IMR-90 (cell line): ENCODE data around the gene COL19A1. TPM values are rescaled to one million over a fixed set of nuclear protein-coding genes. Genes with fewer than 3 reads are reported as not detected.

ENCODE experiments used
- ATAC-seq: fragments of 200-7000 bp; cut with Tn5 transposase; 2 replicates; pipeline ENCODE4 v1.9.1; 2020; ENCODE audit warnings: low read depth, mild to moderate bottlenecking, moderate library complexity
- BruUV-seq: library from RNA; stranded (reverse); fragments of 400-500 nt; replicated peaks from 2 replicates; lab custom pipeline; 2021; lab: Mats Ljungman, UMichigan
- CTCF ChIA-PET: fragments of 300-600 bp; formaldehyde crosslinking; extraction: SDS; loops from one replicate; lab custom pipeline; 2021; ENCODE audit warnings: antibody characterized with exemption; lab: Yijun Ruan, JAX
- POLR2A ChIA-PET: fragments of 300-600 bp; sonication (Branson Sonifier 250); formaldehyde crosslinking; loops from one replicate; lab custom pipeline; 2022; ENCODE audit warnings: antibody characterized with exemption; ENCODE audit not compliant: unreplicated experiment; lab: Charles Lee
- DNase-seq: peaks from one replicate; pipeline ENCODE4 v3.0.0; 2013
- H2AFZ ChIP-seq: replicated peaks from 2 replicates; pipeline ENCODE3; 2013; ENCODE audit warnings: low read length, mild to moderate bottlenecking; ENCODE audit not compliant: poor library complexity
- H2AK5ac ChIP-seq: 2 replicates; pipeline ENCODE4 v1.6.1; 2013; ENCODE audit warnings: low read depth, low read length, inconsistent platforms
- H2AK9ac ChIP-seq: replicated peaks from 2 replicates; pipeline ENCODE3; 2013; ENCODE audit warnings: mild to moderate bottlenecking, low read depth, low read length, moderate library complexity; ENCODE audit not compliant: poor library complexity
- H2BK120ac ChIP-seq: 2 replicates; pipeline ENCODE4 v1.6.1; 2013; ENCODE audit warnings: low read depth, low read length, inconsistent platforms
- H2BK15ac ChIP-seq: 3 replicates; pipeline ENCODE4 v1.6.1; 2013; ENCODE audit warnings: low read depth, low read length, inconsistent platforms
- H2BK20ac ChIP-seq: 2 replicates; pipeline ENCODE4 v1.6.1; 2013; ENCODE audit warnings: low read depth, mild to moderate bottlenecking, inconsistent platforms, low read length, moderate library complexity
- H2BK5ac ChIP-seq: 2 replicates; pipeline ENCODE4 v1.6.1; 2013; ENCODE audit warnings: mild to moderate bottlenecking, low read depth, low read length, inconsistent platforms; ENCODE audit not compliant: poor library complexity, severe bottlenecking
- H3K14ac ChIP-seq: replicated peaks from 2 replicates; pipeline ENCODE4 v1.6.1; 2013; ENCODE audit warnings: low read depth, low read length, inconsistent platforms
- H3K18ac ChIP-seq: 2 replicates; pipeline ENCODE4 v1.6.1; 2013; ENCODE audit warnings: low read depth, low read length, control low read depth
- H3K23ac ChIP-seq: 2 replicates; pipeline ENCODE4 v1.6.1; 2013; ENCODE audit warnings: low read depth, low read length, inconsistent platforms
- H3K27ac ChIP-seq: 2 replicates; pipeline ENCODE4 v1.5.1; 2013; ENCODE audit warnings: mild to moderate bottlenecking, control low read depth, low read length; ENCODE audit not compliant: insufficient read depth
- H3K27me3 ChIP-seq: 2 replicates; pipeline ENCODE4 v1.6.1; 2013; ENCODE audit warnings: low read length; ENCODE audit not compliant: control insufficient read depth, insufficient read depth
- H3K36me3 ChIP-seq: 2 replicates; pipeline ENCODE4 v1.6.1; 2013; ENCODE audit warnings: low read length, mixed read lengths; ENCODE audit not compliant: control insufficient read depth, insufficient read depth
- H3K4ac ChIP-seq: 2 replicates; pipeline ENCODE4 v1.6.1; 2013; ENCODE audit warnings: low read depth, low read length, inconsistent platforms
- H3K4me1 ChIP-seq: 2 replicates; pipeline ENCODE4 v1.6.1; 2013; ENCODE audit warnings: low read length, mixed read lengths; ENCODE audit not compliant: control insufficient read depth, insufficient read depth
- H3K4me2 ChIP-seq: 2 replicates; pipeline ENCODE4 v1.6.1; 2013; ENCODE audit warnings: low read depth, mild to moderate bottlenecking, control low read depth, low read length, moderate library complexity
- H3K4me3 ChIP-seq: 2 replicates; pipeline ENCODE4 v1.5.1; 2013; ENCODE audit warnings: low read depth, mild to moderate bottlenecking, control low read depth, low read length, moderate library complexity; ENCODE audit not compliant: insufficient read depth
- H3K56ac ChIP-seq: 2 replicates; pipeline ENCODE4 v1.6.1; 2013; ENCODE audit warnings: low read length, inconsistent platforms; ENCODE audit not compliant: insufficient read depth; ENCODE audit errors: extremely low read depth
- H3K79me1 ChIP-seq, 2 experiments: 2 replicates each; pipeline ENCODE4 v1.6.1; 2013; ENCODE audit warnings: low read length in 2 of 2, inconsistent platforms in 1 of 2, low read depth in 1 of 2
- H3K9ac ChIP-seq: 2 replicates; pipeline ENCODE4 v1.6.1; 2013; ENCODE audit warnings: low read depth, low read length, control low read depth
- H3K9me1 ChIP-seq: 2 replicates; pipeline ENCODE4 v1.6.1; 2013; ENCODE audit warnings: low read length, inconsistent platforms; ENCODE audit not compliant: insufficient read depth
- H3K9me3 ChIP-seq: 2 replicates; pipeline ENCODE4 v1.6.1; 2013; ENCODE audit warnings: low read length; ENCODE audit not compliant: control insufficient read depth, insufficient read depth
- H4K20me1 ChIP-seq: 2 replicates; pipeline ENCODE4 v1.6.1; 2013; ENCODE audit warnings: low read length, inconsistent platforms; ENCODE audit not compliant: insufficient read depth
- H4K5ac ChIP-seq: 2 replicates; pipeline ENCODE4 v1.6.1; 2013; ENCODE audit warnings: mild to moderate bottlenecking, low read depth, low read length, control low read depth
- H4K8ac ChIP-seq, 2 experiments: 2 replicates each; pipeline ENCODE4 v1.6.1; 2013; ENCODE audit warnings: low read depth in 2 of 2, low read length in 2 of 2, control low read depth in 1 of 2, inconsistent platforms in 1 of 2
- H4K91ac ChIP-seq: 2 replicates; pipeline ENCODE4 v1.6.1; 2013; ENCODE audit warnings: low read depth, low read length, inconsistent platforms; ENCODE audit not compliant: insufficient read depth
- MAFK ChIP-seq: IDR thresholded peaks from 2 replicates; pipeline ENCODE4 v1.6.1; 2012; ENCODE audit warnings: low read depth, low read length, improper control_type of control experiment
- POLR2A ChIP-seq: IDR thresholded peaks from 2 replicates; pipeline ENCODE4 v1.6.1; 2012; ENCODE audit warnings: mild to moderate bottlenecking, low read depth, low read length
- WGBS, 2 experiments: methylation state at CpG; one replicate each; pipeline versions ENCODE4 v1.1.5 to v1.1.7; 2013; ENCODE audit warnings: missing lambda C conversion rate in 2 of 2; ENCODE audit not compliant: insufficient read length in 1 of 2; ENCODE audit errors: extremely low coverage in 2 of 2; 5-methylcytosine and 5-hydroxymethylcytosine counted together
- dilution Hi-C: fragments of 300-500 bp; cut with HindIII; formaldehyde crosslinking; loops from one replicate; pipeline ENCODE4 v1.14.3; 2018; ENCODE audit warnings: low sequenced_read_pairs; ENCODE audit not compliant: unreplicated experiment
- in situ Hi-C: fragments of 300-500 bp; cut with MboI; formaldehyde crosslinking; loops from 3 replicates; pipeline ENCODE4 v1.14.3; 2019; ENCODE audit warnings: low sequenced_read_pairs, inconsistent platforms, mixed read lengths
- intact Hi-C: fragments of 100-400 bp; cut with micrococcal nuclease; formaldehyde crosslinking; loops from 2 replicates; pipeline ENCODE4 v1.10.0; 2022
- polyA plus RNA-seq, 3 experiments: library from polyadenylated mRNA; depleted of rRNA; stranded (reverse); fragments of >200 nt; gene quantifications; 2 replicates each; pipeline ENCODE4 v1.2.3, GENCODE V29; 2012; ENCODE audit warnings: low replicate concordance in 1 of 3
- total RNA-seq: library from RNA; depleted of rRNA; stranded (reverse); fragments of >200 nt; gene quantifications from 2 replicates; pipeline ENCODE4 v1.2.3, GENCODE V29; 2012

The COL19A1 gene
- total and polyA plus RNA-seq, 2 of the 4 experiments (the other 2 are of a cell fraction): under 0.01 TPM; not detected in 1

- ATAC-seq: no peak
- Histone ChIP-seq H3K9ac (no peak overlapping the region), H4K91ac (no peak overlapping the region), H2AK9ac (no peak overlapping the region), H3K23ac (no peak overlapping the region), H2BK20ac (no peak overlapping the region), H4K20me1 (no peaks in the 10 kb centered on the region), H3K14ac (no peak overlapping the region), H3K56ac (no peak overlapping the region), H2BK15ac (no peak overlapping the region), H3K36me3 (no peaks in the 10 kb centered on the region), H2AK5ac (no peak overlapping the region), H3K18ac (no peak overlapping the region), H3K27me3 (no peaks in the 10 kb centered on the region), H2BK5ac (no peak overlapping the region), H3K4me3 (no peak overlapping the region), H3K9me3 (no peaks in the 10 kb centered on the region), H3K4me1 (no peaks in the 10 kb centered on the region), H3K4ac (no peak overlapping the region), H4K5ac (no peak overlapping the region), H3K27ac (no peak overlapping the region), H3K79me1 (no peaks in the 10 kb centered on the region), H2AFZ (no peak overlapping the region), H3K4me2 (no peak overlapping the region), H4K8ac (no peak overlapping the region), H3K9me1 (no peaks in the 10 kb centered on the region), H2BK120ac (no peak overlapping the region)
- ChIA-PET POLR2A (no interaction called here), CTCF (no interaction called here)
- no CpG with 5 or more reads among the region's 2 CpGs for WGBS, 2 experiments
- dilution Hi-C loops: no loop called here
- no TSS peak for BruUV-seq
- in situ Hi-C loops: no loop called here
- peak; percentile 68 for TF ChIP-seq MAFK
- TF ChIP-seq POLR2A: no peak
- intact Hi-C loops: no loop called here
- no peak for DNase-seq
These were observed 309.4 kb downstream of the COL19A1 start for GRCh38 chr6:70175770-70176169.
